Activated T-cell treated with anti-CD3 and anti-CD28 coated beads for 1 hour (primary cell): ENCODE results near the gene ARL5A.
"Not testable (repeated sequence)": the region's sequence is repeated elsewhere in the genome, so short reads cannot be mapped to it uniquely, and the experiment has no call there.

Source experiments
- DNase-seq: peaks from one replicate; pipeline ENCODE4 v3.0.0-alpha.2; 2020; ENCODE audit warnings: low read depth

The ARL5A gene

GRCh38 chr2:151795646-151796240 is 32.5 kb downstream of the ARL5A start:
- no peak for DNase-seq

- not testable (repeated sequence) for DNase-seq
Measured at GRCh38 chr2:151794422-151794821, 33.8 kb downstream of the ARL5A start.

DNA sequence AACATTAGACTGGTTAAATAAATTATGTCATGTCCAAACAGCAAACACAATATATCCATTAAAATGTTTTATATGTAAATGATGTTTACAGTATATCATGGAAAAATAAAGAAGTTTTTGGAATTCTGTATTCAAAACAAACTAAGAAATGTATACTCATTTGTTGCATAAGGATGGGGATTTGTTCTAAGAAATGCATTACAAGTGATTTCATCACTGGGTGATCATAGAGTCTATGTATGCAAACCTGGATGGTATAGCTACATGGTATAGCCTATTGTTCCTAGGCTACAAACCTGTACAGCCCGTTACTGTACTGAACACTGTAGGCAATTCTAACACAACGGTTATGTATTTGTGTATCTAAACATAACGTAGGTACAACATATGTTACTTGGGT is 35.1 kb downstream of the ARL5A start:
- no peak for DNase-seq

DNA sequence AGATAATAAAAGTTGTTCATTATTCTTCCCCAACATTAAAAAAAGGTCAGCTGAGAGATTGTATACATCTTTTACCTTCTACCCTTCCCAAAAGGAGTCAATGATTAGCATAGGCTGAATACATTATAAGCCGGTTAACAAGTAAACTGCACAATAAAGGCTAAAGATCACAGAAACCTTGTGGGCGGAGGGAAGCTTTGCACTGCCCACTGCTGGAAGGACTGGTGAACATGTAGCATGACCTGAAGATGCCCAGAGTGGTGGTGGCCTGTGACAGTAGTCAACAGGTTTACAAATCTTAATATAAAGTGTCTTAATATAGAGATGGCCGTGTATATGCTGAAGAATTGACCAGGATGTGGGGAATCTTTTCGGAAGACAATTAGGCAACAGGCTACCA is 35.6 kb downstream of the ARL5A start:
- DNase-seq: no peak

DNA sequence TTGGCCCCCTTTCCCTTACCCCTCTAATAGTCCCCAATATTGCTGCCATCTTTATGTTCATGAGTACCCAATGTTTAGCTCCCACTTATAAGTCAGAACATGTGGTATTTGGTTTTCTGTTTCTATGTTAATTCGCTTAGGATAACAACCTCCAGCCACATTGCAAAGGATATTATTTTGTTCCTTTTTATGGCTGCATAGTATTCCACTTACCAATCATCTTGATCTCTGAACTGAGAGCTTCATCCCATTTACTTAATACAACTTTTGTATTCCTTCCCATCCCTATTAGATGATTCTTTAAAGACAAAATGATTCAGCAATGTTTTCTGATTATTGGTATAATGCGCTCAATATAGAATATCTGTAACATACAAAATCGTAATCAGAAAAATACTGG is 36.7 kb downstream of the ARL5A start:
- no peak for DNase-seq

DNA sequence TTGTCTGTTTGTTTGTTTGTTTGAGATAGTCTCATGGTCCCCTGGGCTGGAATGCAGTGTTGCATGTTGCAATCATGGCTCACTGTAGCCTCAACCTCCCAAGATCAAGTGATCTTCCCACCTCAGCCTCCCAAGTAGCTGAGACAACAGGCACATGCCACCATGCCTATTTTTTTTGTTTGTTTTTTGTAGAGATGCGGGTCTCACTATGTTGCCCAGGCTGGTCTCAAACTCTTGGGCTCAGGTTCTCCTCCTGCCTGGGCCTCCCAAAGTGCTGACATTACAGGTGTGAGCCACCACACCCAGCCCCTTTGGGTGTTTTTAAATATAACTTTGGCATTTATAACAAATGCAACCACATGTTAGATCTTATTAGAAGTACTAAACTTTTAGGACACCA is 37.5 kb downstream of the ARL5A start:
- no peak for DNase-seq

- DNase-seq: no peak
Measured at GRCh38 chr2:151789055-151789834, 39.0 kb downstream of the ARL5A start.

GRCh38 chr2:151786483-151786882 is 41.7 kb downstream of the ARL5A start:
- DNase-seq: no peak

GRCh38 chr2:151786077-151786476 is 42.1 kb downstream of the ARL5A start:
- DNase-seq: no peak

GRCh38 chr2:151783133-151783520 is 45.1 kb downstream of the ARL5A start:
- DNase-seq: no peak

GRCh38 chr2:151782378-151783132 is 45.7 kb downstream of the ARL5A start:
- no peak for DNase-seq

DNA sequence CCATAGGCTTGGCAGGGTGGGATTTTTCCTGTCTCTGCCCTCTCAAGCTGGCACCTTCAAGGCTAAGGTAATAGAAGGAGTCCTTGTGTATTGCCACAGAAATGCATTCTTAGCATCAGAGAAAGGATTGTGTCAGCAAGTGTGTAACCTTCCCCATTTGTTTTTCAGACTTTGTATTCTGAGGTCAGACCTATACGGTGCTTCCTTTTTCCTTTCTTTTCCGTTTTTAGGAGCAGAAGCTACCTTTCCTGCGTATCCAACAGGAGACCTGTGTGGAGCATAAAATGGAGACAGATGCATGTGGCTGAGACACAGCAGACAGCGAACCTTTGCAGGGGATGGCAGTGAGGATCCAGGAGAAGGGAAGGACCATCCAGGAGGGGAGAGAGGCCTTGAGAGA is 46.6 kb downstream of the ARL5A start:
- no peak for DNase-seq

DNA sequence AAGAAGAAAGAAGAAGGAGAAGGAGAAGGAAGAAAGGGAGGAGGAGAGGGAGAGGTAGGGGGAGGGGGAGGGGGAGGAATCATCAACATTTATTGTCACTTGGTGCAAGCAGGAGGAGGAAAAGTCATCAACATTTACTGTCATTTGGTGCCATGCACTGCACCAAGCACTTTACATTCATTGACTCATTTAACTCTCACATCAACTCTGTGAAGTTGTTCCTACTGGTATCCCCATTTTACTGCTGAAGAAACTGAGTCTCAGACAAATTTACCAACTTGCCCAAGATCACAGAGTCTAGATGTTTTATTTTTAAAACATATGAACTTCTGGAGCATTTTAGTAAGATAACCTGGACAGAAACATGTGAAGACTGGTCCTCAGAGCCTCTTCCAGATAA is 47.3 kb downstream of the ARL5A start:
- DNase-seq: no peak

GRCh38 chr2:151777935-151778334 is 50.3 kb downstream of the ARL5A start:
- DNase-seq: no peak

- DNase-seq: no peak
Measured at GRCh38 chr2:151777487-151777886, 50.7 kb downstream of the ARL5A start.

DNA sequence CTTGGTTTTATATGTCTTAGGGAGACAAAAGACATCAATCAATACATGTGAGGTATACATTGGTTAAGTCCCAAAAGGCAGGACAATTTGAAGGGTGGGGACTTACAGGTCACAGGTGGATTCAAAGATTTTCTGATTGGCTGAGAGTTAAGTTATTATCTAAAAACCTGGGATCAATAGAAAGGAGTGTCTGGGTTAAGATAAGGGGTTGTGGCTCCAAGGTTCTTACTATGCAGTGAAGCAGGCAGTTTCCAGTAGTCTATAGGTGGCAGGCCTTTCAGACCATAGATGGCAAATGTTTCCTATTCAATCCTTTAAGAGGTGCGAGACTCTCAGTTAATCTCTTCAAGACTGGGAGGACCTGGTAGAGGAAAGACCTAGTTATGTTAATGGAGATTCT is 51.9 kb downstream of the ARL5A start:
- DNase-seq: no peak

- no peak for DNase-seq
Measured at GRCh38 chr2:151775057-151775740, 53.0 kb downstream of the ARL5A start.

DNA sequence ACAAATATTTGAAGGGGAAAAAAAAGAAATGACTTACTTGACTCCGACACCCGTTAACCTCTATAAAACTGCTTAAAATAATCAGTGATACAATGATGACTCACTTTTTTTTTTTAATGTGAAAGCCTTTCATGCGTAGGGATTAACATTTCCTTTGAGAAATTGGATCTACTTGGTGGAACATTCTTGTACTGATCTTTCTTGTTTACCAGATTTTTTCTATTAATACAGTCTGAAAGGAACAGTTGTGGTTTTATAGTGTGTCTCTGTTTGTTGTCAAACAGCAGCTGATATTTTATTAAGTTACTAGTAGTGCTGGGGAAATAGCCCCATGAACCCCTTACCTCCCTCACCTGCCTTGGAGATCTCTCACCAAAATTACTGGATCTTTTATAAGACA is 53.7 kb downstream of the ARL5A start:
- no peak for DNase-seq

DNA sequence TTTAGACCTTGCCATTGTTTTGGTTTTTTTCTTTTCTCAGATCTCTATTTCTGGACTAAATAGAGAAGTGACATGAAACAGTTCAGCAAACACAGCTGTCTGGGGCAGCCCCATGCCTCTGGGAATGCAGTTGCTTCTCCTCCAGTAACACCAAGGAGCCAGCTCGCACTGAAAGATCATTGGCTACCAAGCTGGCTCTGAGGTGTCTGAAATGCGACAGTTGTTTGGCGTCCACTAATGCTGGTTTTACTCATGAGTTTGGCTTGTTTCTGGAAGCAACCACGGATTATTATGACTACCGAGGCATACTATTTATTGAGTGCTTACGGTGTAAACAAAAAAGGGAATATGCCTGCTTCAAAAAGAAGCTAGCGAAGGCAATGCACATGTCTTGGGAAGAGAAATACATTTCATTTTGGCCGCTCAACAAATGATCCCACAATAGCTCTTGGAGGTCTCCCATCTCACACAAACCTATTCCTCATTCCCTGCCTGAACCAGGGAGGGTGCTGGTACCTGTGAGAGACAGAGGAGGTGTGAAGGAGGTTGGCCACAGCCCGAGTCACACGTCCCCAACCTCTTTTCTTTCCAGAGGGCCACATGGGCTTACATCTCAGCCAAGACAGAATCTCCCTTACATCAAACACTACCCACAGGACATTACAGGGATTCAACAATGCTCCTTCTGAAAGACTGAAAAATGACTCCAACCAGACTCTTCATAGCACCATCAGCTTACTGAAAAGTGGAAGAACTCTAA is 56.4 kb downstream of the ARL5A start:
- DNase-seq: no peak

DNA sequence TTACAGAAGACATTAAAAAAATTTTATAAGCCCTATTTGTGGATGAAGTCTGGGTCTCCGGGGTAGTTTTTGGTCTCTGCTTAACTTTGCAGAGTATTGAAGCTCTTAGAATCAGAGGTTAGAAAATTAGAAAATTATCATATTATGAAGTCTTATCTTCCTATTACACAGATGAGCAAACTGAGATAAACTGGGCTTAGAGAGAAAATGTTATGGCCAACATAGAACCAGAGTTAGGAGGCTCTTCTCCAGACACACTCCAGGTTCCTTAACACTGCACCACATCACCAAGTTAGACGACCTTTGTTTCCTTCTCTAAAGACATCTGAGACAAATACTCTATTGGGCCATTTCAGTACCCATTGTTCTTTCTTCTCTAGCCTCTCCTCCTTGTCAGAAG is 57.2 kb downstream of the ARL5A start:
- DNase-seq: no peak

GRCh38 chr2:151769606-151770005 is 58.6 kb downstream of the ARL5A start:
- no peak for DNase-seq

- DNase-seq: no peak
Measured at GRCh38 chr2:151767536-151767935, 60.7 kb downstream of the ARL5A start.
